H1 (cell line): ENCODE measurements around the gene TIGD6. TPM values are rescaled to one million over a fixed set of nuclear protein-coding genes. Genes with fewer than 3 reads are reported as not detected.

Experiments
- CTCF ChIA-PET: fragments of 300-600 bp; sonication (Branson Sonifier 250); formaldehyde crosslinking; loops from one replicate; lab custom pipeline; 2021; ENCODE audit not compliant: partially characterized antibody; lab: Charles Lee
- POLR2A ChIA-PET: fragments of 300-600 bp; sonication (Branson Sonifier 250); formaldehyde crosslinking; loops from one replicate; lab custom pipeline; 2021; ENCODE audit warnings: inconsistent platforms; ENCODE audit not compliant: partially characterized antibody; lab: Charles Lee
- DNase-seq, 2 experiments: peaks; one replicate each; pipeline versions ENCODE4 v3.0.0 to v3.0.0-alpha.2; 2010 to 2022; ENCODE audit warnings: low spot score in 2 of 2, low read depth in 1 of 2, mixed read lengths in 1 of 2
- FAIRE-seq: peaks from 2 replicates; lab custom pipeline; 2011; peaks lifted over from hg19 to GRCh38; lab: Jason Lieb, UNC
- H2AFZ ChIP-seq: 2 replicates; pipeline ENCODE4 v1.8.1; 2012; ENCODE audit warnings: low read length, inconsistent platforms
- H2AK5ac ChIP-seq: 2 replicates; pipeline ENCODE4 v1.6.1; 2013; ENCODE audit warnings: low read depth, low read length
- H2BK120ac ChIP-seq: replicated peaks from 2 replicates; pipeline ENCODE3; 2013; ENCODE audit warnings: low read depth, low read length, inconsistent platforms
- H2BK12ac ChIP-seq: 2 replicates; pipeline ENCODE4 v1.6.1; 2013; ENCODE audit warnings: low read depth, low read length
- H2BK15ac ChIP-seq: 2 replicates; pipeline ENCODE4 v1.6.1; 2013; ENCODE audit warnings: low read length
- H2BK20ac ChIP-seq: 2 replicates; pipeline ENCODE4 v1.6.1; 2013; ENCODE audit warnings: low read length
- H2BK5ac ChIP-seq: 2 replicates; pipeline ENCODE4 v1.6.1; 2013; ENCODE audit warnings: low read depth, low read length
- H3K14ac ChIP-seq: 2 replicates; pipeline ENCODE4 v1.6.1; 2013; ENCODE audit warnings: inconsistent platforms; ENCODE audit not compliant: insufficient read length
- H3K18ac ChIP-seq: 2 replicates; pipeline ENCODE4 v1.6.1; 2013; ENCODE audit warnings: low read length; ENCODE audit errors: extremely low read depth
- H3K23ac ChIP-seq: 2 replicates; pipeline ENCODE4 v1.6.1; 2013; ENCODE audit warnings: inconsistent platforms; ENCODE audit not compliant: insufficient read length
- H3K23me2 ChIP-seq: 2 replicates; pipeline ENCODE4 v1.6.1; 2013; ENCODE audit warnings: low read depth, low read length
- H3K27ac ChIP-seq: 2 replicates; pipeline ENCODE4 v1.6.1; 2011; ENCODE audit warnings: low read depth, low read length, inconsistent platforms
- H3K27me3 ChIP-seq, 4 experiments: replicated peaks in 1 of 4; 1 replicate in 1 of 4; 2 replicates in 3 of 4; pipeline versions ENCODE4 v1.6.1 to v1.8.1; 2011 to 2013; ENCODE audit warnings: low read length in 3 of 4, mild to moderate bottlenecking in 3 of 4, inconsistent platforms in 2 of 4, mixed read lengths in 2 of 4, moderate library complexity in 1 of 4; ENCODE audit not compliant: control insufficient read depth in 3 of 4, insufficient read depth in 3 of 4; ENCODE audit errors: extremely low read depth in 1 of 4
- H3K36me3 ChIP-seq, 4 experiments: 2 replicates each; pipeline versions ENCODE4 v1.6.1 to v1.8.1; 2011 to 2013; ENCODE audit warnings: mild to moderate bottlenecking in 4 of 4, low read length in 3 of 4, moderate library complexity in 2 of 4, control low read depth in 1 of 4, inconsistent platforms in 1 of 4; ENCODE audit not compliant: insufficient read depth in 4 of 4, control insufficient read depth in 2 of 4
- H3K4ac ChIP-seq: replicated peaks from 2 replicates; pipeline ENCODE3; 2013; ENCODE audit warnings: low read length, low read depth, mixed read lengths, inconsistent platforms; ENCODE audit not compliant: insufficient read length
- H3K4me1 ChIP-seq, 4 experiments: replicated peaks in 1 of 4; 1 replicate in 1 of 4; 2 replicates in 3 of 4; pipeline versions ENCODE4 v1.6.1 to v1.8.1; 2011 to 2013; ENCODE audit warnings: low read length in 3 of 4, inconsistent platforms in 2 of 4, mixed read lengths in 1 of 4; ENCODE audit not compliant: insufficient read depth in 4 of 4, control insufficient read depth in 3 of 4
- H3K4me2 ChIP-seq, 2 experiments: 2 replicates each; pipeline versions ENCODE4 v1.6.1 to v1.8.1; 2011 to 2013; ENCODE audit warnings: low read depth in 2 of 2, low read length in 2 of 2, control low read depth in 1 of 2, inconsistent platforms in 1 of 2, mild to moderate bottlenecking in 1 of 2; ENCODE audit not compliant: insufficient read depth in 1 of 2
- H3K4me3 ChIP-seq, 4 experiments: fragments of 200-600, 300-600 bp in 1 of 4; sonication (generic), shearing (Covaris generic), sonication (Bioruptor Twin) in 1 of 4; 2 replicates each; pipeline versions ENCODE4 v1.5.1 to v1.8.1; 2011 to 2016; ENCODE audit warnings: low read length in 4 of 4, low read depth in 3 of 4, control low read depth in 2 of 4, inconsistent platforms in 2 of 4, mild to moderate bottlenecking in 2 of 4, mixed read lengths in 1 of 4, moderate library complexity in 1 of 4; ENCODE audit not compliant: insufficient read depth in 2 of 4; ENCODE audit errors: extremely low read depth in 1 of 4
- H3K56ac ChIP-seq: replicated peaks from 2 replicates; pipeline ENCODE3; 2013; ENCODE audit warnings: low read depth, mild to moderate bottlenecking, mixed read lengths, low read length, inconsistent platforms; ENCODE audit not compliant: insufficient read length
- H3K79me1 ChIP-seq: 2 replicates; pipeline ENCODE4 v1.6.1; 2013; ENCODE audit warnings: low read depth, low read length, control low read depth
- H3K79me2 ChIP-seq, 2 experiments: 2 replicates each; pipeline versions ENCODE4 v1.6.1 to v1.8.1; 2012 to 2013; ENCODE audit warnings: low read length in 2 of 2, mild to moderate bottlenecking in 2 of 2, inconsistent platforms in 1 of 2; ENCODE audit not compliant: insufficient read depth in 2 of 2, control insufficient read depth in 1 of 2
- H3K9ac ChIP-seq, 4 experiments: replicated peaks in 1 of 4; 1 replicate in 1 of 4; 2 replicates in 3 of 4; pipeline versions ENCODE4 v1.6.1 to v1.8.1; 2011 to 2013; ENCODE audit warnings: low read depth in 3 of 4, low read length in 3 of 4, control low read depth in 2 of 4, mild to moderate bottlenecking in 2 of 4, moderate library complexity in 2 of 4, inconsistent platforms in 1 of 4; ENCODE audit errors: extremely low read depth in 1 of 4
- H3K9me3 ChIP-seq, 2 experiments: 2 replicates each; pipeline versions ENCODE4 v1.6.1 to v1.8.1; 2012 to 2013; ENCODE audit warnings: mild to moderate bottlenecking in 2 of 2, moderate library complexity in 2 of 2, control low read depth in 1 of 2, inconsistent platforms in 1 of 2, low read depth in 1 of 2, low read length in 1 of 2, mixed read lengths in 1 of 2; ENCODE audit not compliant: insufficient read depth in 2 of 2
- H4K20me1 ChIP-seq, 2 experiments: replicated peaks in 1 of 2; 2 replicates each; pipeline versions ENCODE3 to v1.8.1; 2011 to 2013; ENCODE audit warnings: inconsistent platforms in 2 of 2, low read length in 2 of 2, mild to moderate bottlenecking in 1 of 2; ENCODE audit not compliant: insufficient read depth in 2 of 2, control insufficient read depth in 1 of 2
- H4K5ac ChIP-seq: 2 replicates; pipeline ENCODE4 v1.6.1; 2013; ENCODE audit warnings: low read length, low read depth, mixed read lengths, inconsistent platforms; ENCODE audit not compliant: insufficient read length
- H4K8ac ChIP-seq: 2 replicates; pipeline ENCODE4 v1.8.0; 2013; ENCODE audit warnings: mild to moderate bottlenecking, moderate library complexity, low read length, inconsistent platforms; ENCODE audit not compliant: insufficient read depth; ENCODE audit errors: extremely low read depth
- H4K91ac ChIP-seq: replicated peaks from 2 replicates; pipeline ENCODE3; 2013; ENCODE audit warnings: low read length, mixed read lengths, inconsistent platforms; ENCODE audit not compliant: insufficient read length
- CBX5 ChIP-seq: fragments of 300-800, 300-1000 bp; sonication (generic); IDR thresholded peaks from 2 replicates; pipeline ENCODE4 v1.7.1; 2016; ENCODE audit warnings: antibody characterized with exemption, low read length, low read depth
- CHD1 ChIP-seq: IDR thresholded peaks from 2 replicates; pipeline ENCODE4 v1.6.1; 2012; ENCODE audit warnings: low read depth, low read length, improper control_type of control experiment
- GABPA ChIP-seq: IDR thresholded peaks from 2 replicates; pipeline ENCODE4 v1.6.1; 2011; ENCODE audit warnings: mild to moderate bottlenecking, low read length, moderate library complexity, borderline replicate concordance; ENCODE audit not compliant: insufficient read depth
- SP2 ChIP-seq: IDR thresholded peaks from 2 replicates; pipeline ENCODE4 v1.6.1; 2012; ENCODE audit warnings: mild to moderate bottlenecking, low read length, inconsistent platforms
- TAF7 ChIP-seq: optimal IDR thresholded peaks from 2 replicates; pipeline ENCODE3; 2011; ENCODE audit warnings: low read depth, mild to moderate bottlenecking, inconsistent platforms, low read length, moderate library complexity, borderline replicate concordance
- WGBS, 2 experiments: shearing (Covaris generic) in 1 of 2; methylation state at CpG; one replicate each; pipeline versions ENCODE4 v1.1.6 to v1.1.7; 2013 to 2015; ENCODE audit warnings: low lambda C conversion rate in 2 of 2, mixed read lengths in 2 of 2, inconsistent platforms in 1 of 2, low coverage in 1 of 2, missing lambda C conversion rate in 1 of 2; ENCODE audit not compliant: insufficient replicate concordance in 2 of 2, insufficient coverage in 1 of 2, insufficient read length in 1 of 2; ENCODE audit errors: extremely low coverage in 1 of 2, missing lambda C conversion rate in 1 of 2; 5-methylcytosine and 5-hydroxymethylcytosine counted together
- polyA plus RNA-seq, 7 experiments: library from polyadenylated mRNA; depleted of rRNA in 3 of 7; stranded (reverse) in 5 of 7; unstranded in 2 of 7; fragments of >200 nt in 5 of 7; fragments of 200-250 nt in 2 of 7; gene quantifications; 1 replicate in 5 of 7; 2 replicates in 1 of 7; 4 replicates in 1 of 7; pipeline versions ENCODE4 v1.2.1 to v1.2.3, GENCODE V29; 2011 to 2013; ENCODE audit warnings: missing spikeins in 2 of 7, mixed read lengths in 2 of 7
- total RNA-seq: library from RNA; stranded (reverse); fragmentation: NEBNext Ultra II Directional; extraction: Animal tissue kit (Norgen Biotek cat#: 25700); gene quantifications from 2 replicates; pipeline ENCODE4 v1.2.1, GENCODE V29; 2021

Gene TIGD6
- total and polyA plus RNA-seq, 2 of the 8 experiments (the other 6 are each of a cell fraction or from before 2014, with no cell fraction given): 1.3 to 2.4 TPM

DNA sequence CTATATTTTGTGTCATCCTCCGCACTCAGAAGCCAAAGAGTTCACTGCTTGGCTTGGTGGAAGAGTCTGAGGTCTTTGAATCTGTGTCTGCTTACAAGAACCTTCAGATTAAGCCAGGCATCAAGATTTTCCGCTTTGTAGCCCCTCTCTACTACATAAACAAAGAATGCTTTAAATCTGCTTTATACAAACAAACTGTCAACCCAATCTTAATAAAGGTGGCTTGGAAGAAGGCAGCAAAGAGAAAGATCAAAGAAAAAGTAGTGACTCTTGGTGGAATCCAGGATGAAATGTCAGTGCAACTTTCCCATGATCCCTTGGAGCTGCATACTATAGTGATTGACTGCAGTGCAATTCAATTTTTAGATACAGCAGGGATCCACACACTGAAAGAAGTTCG lies 19.2 kb downstream of the TIGD6 start:
- Histone ChIP-seq H3K27me3 (no peaks in the 10 kb centered on the region), H3K14ac (no peak overlapping the region), H3K18ac (no peak overlapping the region), H4K91ac (no peak overlapping the region), H3K27ac (no peak overlapping the region), H3K79me2 (no peaks in the 10 kb centered on the region), H2AFZ (no peak overlapping the region), H2AK5ac (no peak overlapping the region), H3K23ac (no peak overlapping the region), H4K5ac (no peak overlapping the region), H3K4me2 (no peak overlapping the region), H3K56ac (no peak overlapping the region), H2BK20ac (no peak overlapping the region), H3K4me1 (no peaks in the 10 kb centered on the region), H3K4ac (no peak overlapping the region), H3K36me3 (peaks cover 0 to 3% (median 2%) of the 10 kb centered on the region in 4 experiments; a peak in 3 of 8 replicates), H3K4me3 (no peak overlapping the region), H3K9me3 (no peaks in the 10 kb centered on the region), H2BK12ac (no peak overlapping the region), H2BK5ac (no peak overlapping the region), H3K9ac (no peak overlapping the region), H2BK120ac (no peak overlapping the region), H3K23me2 (no peaks in the 10 kb centered on the region), H4K20me1 (no peaks in the 10 kb centered on the region), H2BK15ac (no peak overlapping the region), H4K8ac (no peak overlapping the region), H3K79me1 (no peaks in the 10 kb centered on the region; the same call in 1 of the 2 replicates)
- CTCF ChIA-PET: interaction anchor here (2.7 to 5.5 kb wide), 2 partner anchors 10 to 147 kb away, joined by 10 to 26 read pairs; no protein-coding TSS in a partner anchor
- POLR2A ChIA-PET: no interaction called here
- 88% methylated on average over 3 of the region's 3 CpGs; no CpG with 5 or more reads in 1 of the 2 experiments for whole genome bisulfite sequencing, 2 experiments
- FAIRE-seq: no peak
- DNase-seq: no peak
- TF ChIP-seq SP2 (no peak), GABPA (no peak), CHD1 (no peak), CBX5 (no peak), TAF7 (no peak)
